AG09319 (cell line): Measurements from ENCODE around the gene PBLD.

Source experiments
- DNase-seq: peaks from one replicate; pipeline ENCODE4 v3.0.0-alpha.2; 2010; ENCODE audit warnings: low read depth; ENCODE audit errors: extremely low read depth
- TF ChIP-seq, protein P1 (sequence below): IDR thresholded peaks from 2 replicates; pipeline ENCODE4 v1.5.1; 2011; ENCODE audit warnings: low read depth, mild to moderate bottlenecking, inconsistent platforms, low read length, moderate library complexity

The PBLD gene

DNA sequence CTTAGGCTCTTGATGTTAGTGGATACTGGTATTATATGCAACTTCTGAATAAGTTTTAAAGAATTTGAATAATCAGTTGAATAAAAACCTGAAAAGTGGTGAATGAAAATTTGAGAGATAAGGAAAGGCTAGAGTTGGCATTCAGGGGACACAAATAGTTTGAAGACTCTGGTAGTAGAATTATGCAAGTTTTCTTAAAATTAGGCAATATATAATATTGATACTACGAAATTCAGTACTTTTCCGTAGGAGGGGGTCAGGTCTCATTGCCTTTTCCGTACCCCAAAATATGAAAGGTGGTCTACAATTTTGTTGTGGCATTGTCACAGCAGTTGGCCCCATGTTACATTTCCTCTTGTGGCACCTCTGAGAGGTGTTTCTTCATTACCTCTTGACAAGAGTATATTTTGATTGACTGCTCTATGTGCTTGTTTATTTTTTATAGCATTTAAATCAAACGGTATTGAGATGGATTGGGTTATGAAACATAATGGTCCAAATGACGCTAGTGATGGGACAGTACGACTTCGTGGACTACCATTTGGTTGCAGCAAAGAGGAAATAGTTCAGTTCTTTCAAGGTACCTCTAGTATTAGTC lies 4.1 kb upstream of the PBLD start:
- TF ChIP-seq, protein P1, sequence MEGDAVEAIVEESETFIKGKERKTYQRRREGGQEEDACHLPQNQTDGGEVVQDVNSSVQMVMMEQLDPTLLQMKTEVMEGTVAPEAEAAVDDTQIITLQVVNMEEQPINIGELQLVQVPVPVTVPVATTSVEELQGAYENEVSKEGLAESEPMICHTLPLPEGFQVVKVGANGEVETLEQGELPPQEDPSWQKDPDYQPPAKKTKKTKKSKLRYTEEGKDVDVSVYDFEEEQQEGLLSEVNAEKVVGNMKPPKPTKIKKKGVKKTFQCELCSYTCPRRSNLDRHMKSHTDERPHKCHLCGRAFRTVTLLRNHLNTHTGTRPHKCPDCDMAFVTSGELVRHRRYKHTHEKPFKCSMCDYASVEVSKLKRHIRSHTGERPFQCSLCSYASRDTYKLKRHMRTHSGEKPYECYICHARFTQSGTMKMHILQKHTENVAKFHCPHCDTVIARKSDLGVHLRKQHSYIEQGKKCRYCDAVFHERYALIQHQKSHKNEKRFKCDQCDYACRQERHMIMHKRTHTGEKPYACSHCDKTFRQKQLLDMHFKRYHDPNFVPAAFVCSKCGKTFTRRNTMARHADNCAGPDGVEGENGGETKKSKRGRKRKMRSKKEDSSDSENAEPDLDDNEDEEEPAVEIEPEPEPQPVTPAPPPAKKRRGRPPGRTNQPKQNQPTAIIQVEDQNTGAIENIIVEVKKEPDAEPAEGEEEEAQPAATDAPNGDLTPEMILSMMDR = no peak
- DNase-seq = no peak

DNA sequence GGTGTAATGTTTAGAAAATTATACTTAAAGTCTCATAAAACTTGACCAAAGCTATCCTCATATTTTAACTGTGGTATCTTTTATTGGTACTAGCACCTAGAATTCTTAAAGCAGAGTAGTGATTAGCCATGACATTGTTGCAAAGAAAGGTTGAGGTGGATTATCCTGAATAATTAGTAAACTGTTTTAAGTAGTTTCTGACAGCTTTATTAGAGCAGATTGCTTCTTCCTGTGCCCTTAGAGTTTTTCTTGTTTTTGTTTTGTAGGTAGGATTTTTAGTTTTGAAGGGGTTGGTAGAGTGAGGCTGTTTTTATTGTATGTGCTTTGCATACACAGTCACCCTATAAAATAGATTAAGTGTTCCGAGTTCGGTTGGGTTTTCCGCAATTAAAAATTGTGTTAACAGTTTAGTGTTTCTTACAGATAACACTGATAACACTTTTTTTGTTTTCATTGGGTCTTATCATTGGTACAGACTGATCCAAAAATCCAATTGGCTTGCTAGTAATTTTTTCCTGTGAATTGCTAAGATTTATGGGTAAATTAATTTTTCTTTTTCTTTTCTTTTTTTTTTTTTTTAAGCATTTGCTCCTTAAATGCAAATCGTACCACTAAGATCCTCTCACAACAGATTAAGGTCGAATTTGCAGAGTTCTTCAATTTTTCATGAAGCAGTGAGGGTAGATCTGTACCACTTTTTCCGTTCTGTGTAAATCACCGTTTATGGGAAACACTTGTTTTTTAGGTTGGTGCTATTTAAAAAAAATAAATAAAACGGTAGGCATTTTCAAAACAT lies 2.1 kb upstream of the PBLD start:
- no peak for DNase-seq
- TF ChIP-seq, protein P1 = no peak

DNA sequence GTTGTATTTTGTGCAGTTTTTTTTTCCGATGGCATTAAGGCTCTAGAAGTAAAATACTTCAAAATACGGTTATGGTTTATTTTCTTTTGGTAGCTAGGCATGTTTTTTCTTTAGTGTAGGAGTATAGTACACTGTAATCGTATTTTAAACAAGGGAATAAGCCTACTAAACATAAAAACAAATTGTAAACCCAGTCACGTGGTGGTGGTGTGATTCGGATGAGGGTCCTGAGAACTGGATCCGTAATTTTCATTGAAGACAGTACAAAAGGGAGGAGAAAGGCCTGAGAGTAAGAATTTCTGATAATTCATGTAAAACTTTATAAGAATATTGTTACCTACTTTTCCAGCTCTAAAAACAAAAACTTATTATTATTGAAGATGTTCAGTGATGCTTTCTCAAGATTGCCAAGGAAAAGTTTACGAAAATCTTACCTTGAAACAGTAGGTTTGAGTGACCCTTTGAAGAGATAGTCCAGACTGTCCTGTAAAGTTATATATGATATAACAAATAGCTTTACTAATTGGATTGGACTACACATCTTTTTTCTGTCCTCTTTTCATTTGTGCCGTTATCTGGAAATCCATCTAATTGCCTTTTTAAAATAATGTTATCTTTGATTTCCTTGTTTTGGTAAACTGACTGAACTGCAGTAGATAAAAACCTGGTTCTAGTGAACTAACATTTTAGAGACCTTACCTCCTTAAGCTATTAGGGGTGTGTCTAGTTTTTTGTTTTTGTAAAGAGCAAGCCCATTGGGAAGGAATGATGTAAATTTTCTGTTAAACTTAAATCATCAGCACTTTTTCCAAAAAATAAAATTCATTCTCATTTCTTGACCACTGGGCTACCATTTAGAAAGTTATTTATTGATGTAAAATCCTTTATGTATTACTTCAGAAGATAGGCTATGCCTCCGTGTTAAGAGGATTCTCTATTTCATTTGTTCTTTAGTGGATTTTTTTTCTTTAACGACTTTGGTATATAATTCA lies 1.0 kb upstream of the PBLD start:
- TF ChIP-seq, protein P1 = no peak
- DNase-seq = no peak

DNA sequence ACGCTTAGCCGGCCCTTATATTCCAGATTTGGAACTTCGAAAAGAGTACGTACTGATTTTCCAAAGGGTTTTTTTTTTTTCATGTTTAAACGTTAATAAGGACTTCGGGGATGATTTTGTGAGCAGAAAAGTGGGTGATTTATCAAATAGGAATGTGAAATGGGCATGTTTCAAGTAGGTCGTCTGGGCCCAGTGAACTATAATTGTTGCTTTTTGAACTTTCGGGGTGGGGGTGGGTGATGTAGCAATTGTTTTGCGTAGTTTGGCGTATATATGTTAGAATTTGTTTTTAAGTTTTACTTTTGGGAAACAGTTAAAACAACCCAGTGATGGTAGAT lies 299 bp upstream of the PBLD start:
- TF ChIP-seq, protein P1 = no peak
- DNase-seq = no peak

GRCh38 chr10:68331455-68332258 lies 1.1 kb downstream of the PBLD start, which contains the start of gene HNRNPH3:
Gene HNRNPH3 (plus strand): TSS chr10:68332064. CDS start chr10:68337222, 5,158 bp downstream.
- peak; percentile 95 for DNase-seq

DNA sequence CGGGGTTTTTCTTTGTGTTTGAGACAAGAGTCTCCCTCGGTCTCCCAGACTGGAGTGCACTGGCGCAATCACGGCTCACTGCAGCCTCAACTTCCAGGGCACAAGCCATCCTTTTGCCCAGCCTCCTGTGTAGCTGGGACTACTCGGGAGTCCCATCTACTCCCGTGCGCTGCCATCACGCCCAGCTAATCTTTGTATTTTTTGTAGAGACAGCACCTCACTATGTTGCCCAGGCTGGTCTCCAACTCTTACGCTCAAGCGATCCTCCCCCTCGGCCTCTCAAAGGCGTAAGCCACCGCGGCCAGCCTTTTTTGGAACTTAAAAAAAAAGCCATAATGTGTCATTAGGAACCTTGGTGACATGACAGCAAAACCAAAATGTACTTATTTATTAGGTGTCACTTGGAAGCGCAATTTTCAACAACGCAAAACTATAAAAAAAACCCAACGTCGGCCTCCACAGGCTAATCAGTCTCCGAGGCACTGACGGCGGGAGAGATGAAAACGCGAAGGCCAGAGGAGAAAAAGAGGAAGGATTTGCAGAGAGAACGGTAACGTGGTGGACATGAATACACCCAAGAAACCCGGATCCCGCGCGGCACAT lies 1.8 kb downstream of the PBLD start:
- TF ChIP-seq, protein P1 = no peak
- no peak for DNase-seq

More at GRCh38 chr10:68331455-68332258, 1.1 kb downstream of the PBLD start, which contains the start of gene HNRNPH3:
- TF ChIP-seq, protein P1 = no peak
